Measurements from ENCODE around the gene TRNP1. TPM values are rescaled to one million over a fixed set of nuclear protein-coding genes. Genes with fewer than 3 reads are reported as not detected.

The TRNP1 gene
- polyA plus RNA-seq, 1 donor (not counting 4 experiments of a cell fraction or from before 2014, with no cell fraction given) = 164 TPM

GRCh38 chr1:27044613-27045151 lies 51.2 kb downstream of the TRNP1 start:
- TF ChIP-seq EZH2 (IDR thresholded peaks at IDR 0.05; ENCODE audit: low read length) = no peak
- TF ChIP-seq CTCF (optimal IDR thresholded peaks at IDR 0.05 in 1 of 3, IDR thresholded peaks at IDR 0.05 in 1 of 3, conservative IDR thresholded peaks at IDR 0.05 in 1 of 3; ENCODE audit: extremely low read depth in 1 of 3, insufficient read depth in 2 of 3, low read length in 3 of 3) = peak; percentile 91 to 98 (median 96)
- peak; percentile 23 for DNase-seq (ENCODE audit: low read depth, low spot score)
- peak overlapping the region; percentile 44 for H3K4me2 ChIP-seq (ENCODE audit: control insufficient read depth, extremely low read depth, insufficient read depth, low read depth, low read length)
- peak overlapping the region; percentile 75 for H2AFZ ChIP-seq (ENCODE audit: control insufficient read depth, low read length)
- H4K20me1 ChIP-seq (ENCODE audit: control insufficient read depth, extremely low read depth, insufficient read depth, low read length) = no peaks in the 10 kb centered on the region
- peak overlapping the region in 1 of 3 experiments; percentile 14 for H3K4me3 ChIP-seq (ENCODE audit: control insufficient read depth in 2 of 3, extremely low read depth in 1 of 3, insufficient read depth in 2 of 3, low read depth in 1 of 3, low read length in 3 of 3)
- peak; percentile 90 for FAIRE-seq
- H3K9me1 ChIP-seq (ENCODE audit: control insufficient read depth, extremely low read depth, insufficient read depth, low read length) = no peaks in the 10 kb centered on the region
- no peaks in the 10 kb centered on the region for H3K36me3 ChIP-seq (ENCODE audit: control insufficient read depth in 2 of 2, extremely low read depth in 1 of 2, insufficient read depth in 2 of 2, low read length in 2 of 2)
- no peaks in the 10 kb centered on the region for H3K27me3 ChIP-seq (ENCODE audit: control insufficient read depth, extremely low read depth, insufficient read depth, low read length)
- peaks cover 17% of the 10 kb centered on the region for H3K4me1 ChIP-seq (ENCODE audit: control insufficient read depth, extremely low read depth, insufficient read depth, low read length)
- no peak overlapping the region for H3K27ac ChIP-seq (ENCODE audit: control insufficient read depth, insufficient read depth, low read length)
- no peaks in the 10 kb centered on the region for H3K79me2 ChIP-seq (ENCODE audit: control insufficient read depth, insufficient read depth, low read length)
- H3K9ac ChIP-seq (ENCODE audit: control insufficient read depth, extremely low read depth, insufficient read depth, low read length) = no peak overlapping the region
- dilution Hi-C loops (cut with MboI; ENCODE audit: extremely low pct_ligation_motif_present, low sequenced_read_pairs) = loop anchor here (25.0 kb wide), 1 partner anchor 243 kb away; no protein-coding TSS in a partner anchor
- no peaks in the 10 kb centered on the region for H3K9me3 ChIP-seq (ENCODE audit: control insufficient read depth, low read depth, low read length)

GRCh38 chr1:27045973-27046558 lies 52.6 kb downstream of the TRNP1 start:
- Histone ChIP-seq H3K4me3 (ENCODE audit: control insufficient read depth in 2 of 3, extremely low read depth in 1 of 3, insufficient read depth in 2 of 3, low read depth in 1 of 3, low read length in 3 of 3) (no peak overlapping the region), H3K9me3 (ENCODE audit: control insufficient read depth, low read depth, low read length) (no peaks in the 10 kb centered on the region), H3K36me3 (ENCODE audit: control insufficient read depth in 2 of 2, extremely low read depth in 1 of 2, insufficient read depth in 2 of 2, low read length in 2 of 2) (no peaks in the 10 kb centered on the region), H3K27ac (ENCODE audit: control insufficient read depth, insufficient read depth, low read length) (no peak overlapping the region), H2AFZ (ENCODE audit: control insufficient read depth, low read length) (peak overlapping the region; percentile 58), H3K9ac (ENCODE audit: control insufficient read depth, extremely low read depth, insufficient read depth, low read length) (peak overlapping the region; percentile 30), H3K4me1 (ENCODE audit: control insufficient read depth, extremely low read depth, insufficient read depth, low read length) (peaks cover 17% of the 10 kb centered on the region), H3K79me2 (ENCODE audit: control insufficient read depth, insufficient read depth, low read length) (no peaks in the 10 kb centered on the region), H3K27me3 (ENCODE audit: control insufficient read depth, extremely low read depth, insufficient read depth, low read length) (no peaks in the 10 kb centered on the region), H4K20me1 (ENCODE audit: control insufficient read depth, extremely low read depth, insufficient read depth, low read length) (no peaks in the 10 kb centered on the region), H3K4me2 (ENCODE audit: control insufficient read depth, extremely low read depth, insufficient read depth, low read depth, low read length) (peak overlapping the region; percentile 8), H3K9me1 (ENCODE audit: control insufficient read depth, extremely low read depth, insufficient read depth, low read length) (no peaks in the 10 kb centered on the region)
- dilution Hi-C loops (cut with MboI; ENCODE audit: extremely low pct_ligation_motif_present, low sequenced_read_pairs) = loop anchor here (25.0 kb wide), 1 partner anchor 241 kb away; no protein-coding TSS in a partner anchor
- FAIRE-seq = peak; percentile 29
- DNase-seq (ENCODE audit: low read depth, low spot score) = peak; percentile 25
- TF ChIP-seq EZH2 (IDR thresholded peaks at IDR 0.05; ENCODE audit: low read length) = no peak
- TF ChIP-seq CTCF (optimal IDR thresholded peaks at IDR 0.05 in 1 of 3, IDR thresholded peaks at IDR 0.05 in 1 of 3, conservative IDR thresholded peaks at IDR 0.05 in 1 of 3; ENCODE audit: extremely low read depth in 1 of 3, insufficient read depth in 2 of 3, low read length in 3 of 3) = peak; percentile 83 to 89 (median 85)

Measured in keratinocyte (primary cell).